22Rv1 (cell line): ENCODE results near the gene SLX1A.
"Not testable (repeated sequence)": the region's sequence is repeated elsewhere in the genome, so short reads cannot be mapped to it uniquely, and the experiment has no call there.

ENCODE experiments used
- H3K27ac ChIP-seq: fragments of 450-650 bp; 2 replicates; pipeline ENCODE4 v1.5.1; 2017
- CTCF ChIP-seq: fragments of 450-650 bp; IDR thresholded peaks from 2 replicates; pipeline ENCODE4 v1.5.1; 2017; ENCODE audit warnings: mild to moderate bottlenecking
- ZFX ChIP-seq: fragments of 450-650 bp; IDR thresholded peaks from 2 replicates; pipeline ENCODE4 v1.6.1; 2017; ENCODE audit warnings: antibody characterized with exemption, borderline replicate concordance

SLX1A gene

GRCh38 chr16:30193615-30194014 lies at the start of gene SLX1A, which contains the start of gene BOLA2B:
TSS of gene SLX1A (plus strand) at chr16:30193875. CDS start at chr16:30194085, 210 bp downstream.
TSS of gene BOLA2B (minus strand) at chr16:30193666. CDS start at chr16:30193595, 71 bp downstream.
- H3K27ac ChIP-seq, result not testable (repeated sequence)

GRCh38 chr16:30144017-30144416 lies 49.7 kb upstream of the SLX1A start:
- no peak overlapping the region for H3K27ac ChIP-seq
- TF ChIP-seq CTCF (no peak), ZFX (no peak)

- H3K27ac ChIP-seq, result no peak overlapping the region
- TF ChIP-seq CTCF (no peak), ZFX (no peak)
These were observed 48.8 kb upstream of the SLX1A start for GRCh38 chr16:30144917-30145316.

GRCh38 chr16:30145657-30146056 lies 48.0 kb upstream of the SLX1A start:
- TF ChIP-seq CTCF, result no peak
- TF ChIP-seq ZFX, result no peak
- no peak overlapping the region for H3K27ac ChIP-seq

- TF ChIP-seq ZFX, result no peak
- TF ChIP-seq CTCF, result no peak
- no peak overlapping the region for H3K27ac ChIP-seq
These were observed 45.7 kb upstream of the SLX1A start for GRCh38 chr16:30147843-30148510.

GRCh38 chr16:30149250-30149930 lies 44.3 kb upstream of the SLX1A start:
- no peak overlapping the region for H3K27ac ChIP-seq
- no peak for TF ChIP-seq ZFX
- TF ChIP-seq CTCF, result no peak

GRCh38 chr16:30151091-30151490 lies 42.6 kb upstream of the SLX1A start:
- no peak for TF ChIP-seq CTCF
- no peak for TF ChIP-seq ZFX
- no peak overlapping the region for H3K27ac ChIP-seq
